OCI-LY7 (cell line): ENCODE measurements around the gene HOXC10. TPM values are rescaled to one million over a fixed set of nuclear protein-coding genes. Genes with fewer than 3 reads are reported as not detected.

ENCODE experiments used
- BruUV-seq: library from RNA; stranded (reverse); fragments of 400-500 nt; replicated peaks from 2 replicates; lab custom pipeline; 2021; lab: Mats Ljungman, UMichigan
- CTCF ChIA-PET: fragments of 300-600 bp; sonication (Branson Sonifier 250); formaldehyde crosslinking; loops from one replicate; lab custom pipeline; 2022; ENCODE audit warnings: antibody characterized with exemption; ENCODE audit not compliant: unreplicated experiment; lab: Charles Lee
- POLR2A ChIA-PET: fragments of 300-600 bp; sonication (Branson Sonifier 250); formaldehyde crosslinking; loops from one replicate; lab custom pipeline; 2022; ENCODE audit warnings: antibody characterized with exemption; lab: Charles Lee
- DNase-seq: peaks from one replicate; pipeline ENCODE4 v3.0.0-alpha.2; 2015; ENCODE audit warnings: low spot score
- H2AFZ ChIP-seq: fragments of 200-600 bp; sonication (generic), shearing (Covaris generic); 2 replicates; pipeline ENCODE4 v1.6.1; 2014; ENCODE audit warnings: mild to moderate bottlenecking, antibody characterized with exemption, low read length, moderate library complexity
- H3K27ac ChIP-seq: fragments of 200-600 bp; sonication (generic); 2 replicates; pipeline ENCODE4 v1.5.1; 2014; ENCODE audit warnings: mixed run types, low read depth, mild to moderate bottlenecking, moderate library complexity, low read length, inconsistent platforms; ENCODE audit not compliant: poor library complexity, severe bottlenecking
- H3K36me3 ChIP-seq: fragments of 200-600 bp; sonication (generic); 2 replicates; pipeline ENCODE4 v1.6.1; 2014; ENCODE audit warnings: mild to moderate bottlenecking, antibody characterized with exemption, low read length, moderate library complexity, mixed read lengths; ENCODE audit not compliant: insufficient read depth
- H3K4me1 ChIP-seq: fragments of 200-600 bp; sonication (generic); 2 replicates; pipeline ENCODE4 v1.5.1; 2014; ENCODE audit warnings: mild to moderate bottlenecking, low read length; ENCODE audit not compliant: insufficient read depth, poor library complexity, severe bottlenecking
- H3K4me2 ChIP-seq: fragments of 200-600 bp; sonication (generic); 2 replicates; pipeline ENCODE4 v1.6.1; 2014; ENCODE audit warnings: mild to moderate bottlenecking, low read length
- H3K4me3 ChIP-seq: fragments of 200-600 bp; sonication (generic); 2 replicates; pipeline ENCODE4 v1.5.1; 2014; ENCODE audit warnings: mild to moderate bottlenecking, low read depth, low read length; ENCODE audit not compliant: poor library complexity, severe bottlenecking
- H3K79me2 ChIP-seq: fragments of 200-600 bp; sonication (generic); 2 replicates; pipeline ENCODE4 v1.6.1; 2016; ENCODE audit warnings: low read depth, mild to moderate bottlenecking, low read length, moderate library complexity, mixed read lengths; ENCODE audit not compliant: insufficient read depth
- H3K9me2 ChIP-seq: fragments of 200-600 bp; sonication (generic); 2 replicates; pipeline ENCODE4 v1.6.1; 2016; ENCODE audit warnings: mild to moderate bottlenecking, low read length, mixed read lengths; ENCODE audit not compliant: insufficient read depth
- H3K9me3 ChIP-seq: fragments of 200-600 bp; sonication (generic); 2 replicates; pipeline ENCODE4 v1.6.1; 2014; ENCODE audit warnings: mild to moderate bottlenecking, mixed run types, low read length, mixed read lengths
- H4K20me1 ChIP-seq: fragments of 200-600 bp; sonication (generic); 2 replicates; pipeline ENCODE4 v1.6.1; 2014; ENCODE audit warnings: mild to moderate bottlenecking, antibody characterized with exemption, low read length, moderate library complexity, mixed read lengths; ENCODE audit not compliant: insufficient read depth
- CTCF ChIP-seq: fragments of 200-600 bp; sonication (generic); conservative IDR thresholded peaks from 2 replicates; pipeline ENCODE4 v1.5.1; 2014; ENCODE audit warnings: mild to moderate bottlenecking, antibody characterized with exemption, low read length, moderate library complexity, mixed read lengths
- EZH2phosphoT487 ChIP-seq: fragments of 200-600 bp; sonication (generic); IDR thresholded peaks from 2 replicates; pipeline ENCODE4 v1.6.1; 2018; ENCODE audit warnings: low read depth, borderline replicate concordance, mild to moderate bottlenecking, mixed run types, antibody characterized with exemption, low read length, moderate library complexity, mixed read lengths
- intact Hi-C: fragments of 100-400 bp; cut with micrococcal nuclease; formaldehyde crosslinking; loops from one replicate; pipeline ENCODE4 v1.10.0; 2022; ENCODE audit not compliant: unreplicated experiment
- total RNA-seq, 2 experiments: library from RNA; depleted of rRNA in 1 of 2; stranded (reverse); fragments of >200 nt in 1 of 2; shearing (Covaris generic) in 1 of 2; gene quantifications; 2 replicates each; pipeline ENCODE4 v1.2.3, GENCODE V29; 2014 to 2022

Gene HOXC10
- total RNA-seq, 2 experiments from 2014 or later = 0.25 to 0.28 TPM

GRCh38 chr12:53948650-53949593 lies 36.0 kb upstream of the HOXC10 start:
- no peaks in the 10 kb centered on the region for H3K9me3 ChIP-seq
- no peak overlapping the region for H3K4me3 ChIP-seq
- H2AFZ ChIP-seq = no peak overlapping the region
- H3K4me2 ChIP-seq = no peak overlapping the region
- H4K20me1 ChIP-seq = no peaks in the 10 kb centered on the region; the same call in 1 of the 2 replicates
- no peaks in the 10 kb centered on the region for H3K79me2 ChIP-seq
- no peak overlapping the region for H3K27ac ChIP-seq
- no peaks in the 10 kb centered on the region for H3K4me1 ChIP-seq
- no peak for DNase-seq
- no peaks in the 10 kb centered on the region for H3K36me3 ChIP-seq
- no TSS peak for BruUV-seq
- ChIA-PET POLR2A (no interaction called here), CTCF (interaction anchor here (0.6 kb wide), 1 partner anchor 23 kb away, joined by 3 read pairs; no protein-coding TSS in a partner anchor)
- intact Hi-C loops = no loop called here
- H3K9me2 ChIP-seq = no peaks in the 10 kb centered on the region
- TF ChIP-seq CTCF (no peak), EZH2phosphoT487 (no peak)

GRCh38 chr12:53949631-53950436 lies 35.1 kb upstream of the HOXC10 start:
- DNase-seq = no peak
- H3K9me2 ChIP-seq = no peaks in the 10 kb centered on the region
- H2AFZ ChIP-seq = no peak overlapping the region
- no peaks in the 10 kb centered on the region; the same call in 1 of the 2 replicates for H4K20me1 ChIP-seq
- H3K4me1 ChIP-seq = no peaks in the 10 kb centered on the region
- intact Hi-C loops = no loop called here
- ChIA-PET CTCF (interaction anchor here (0.6 kb wide), 1 partner anchor 22 kb away, joined by 3 read pairs; no protein-coding TSS in a partner anchor), POLR2A (no interaction called here)
- BruUV-seq = no TSS peak
- no peaks in the 10 kb centered on the region for H3K36me3 ChIP-seq
- no peaks in the 10 kb centered on the region for H3K9me3 ChIP-seq
- H3K4me2 ChIP-seq = no peak overlapping the region
- H3K27ac ChIP-seq = no peak overlapping the region
- no peaks in the 10 kb centered on the region for H3K79me2 ChIP-seq
- TF ChIP-seq EZH2phosphoT487 (no peak), CTCF (no peak)
- H3K4me3 ChIP-seq = no peak overlapping the region
